ENCODE results near the gene GEMIN2.
"Not testable (repeated sequence)": the region's sequence is repeated elsewhere in the genome, so short reads cannot be mapped to it uniquely, and the experiment has no call there.

The GEMIN2 gene

GRCh38 chr14:39114073-39114838 is at the start of gene GEMIN2:
GEMIN2 (plus strand) TSS chr14:39114323; CDS start chr14:39114339, 16 bp downstream.
- DNase-seq (ENCODE audit: low spot score): peak; percentile 99

GRCh38 chr14:39069169-39069805 is 44.8 kb upstream of the GEMIN2 start:
- DNase-seq (ENCODE audit: low spot score): not testable (repeated sequence)

- DNase-seq (ENCODE audit: low spot score): no peak
These were observed 44.2 kb upstream of the GEMIN2 start for GRCh38 chr14:39069923-39070322.

GRCh38 chr14:39071096-39071495 is 43.0 kb upstream of the GEMIN2 start:
- no peak for DNase-seq (ENCODE audit: low spot score)

GRCh38 chr14:39080886-39081285 is 33.2 kb upstream of the GEMIN2 start:
- DNase-seq (ENCODE audit: low spot score): no peak

- no peak for DNase-seq (ENCODE audit: low spot score)
These were observed 31.0 kb upstream of the GEMIN2 start for GRCh38 chr14:39083127-39083526.

- peak; percentile 3 for DNase-seq (ENCODE audit: low spot score)
These were observed 28.2 kb upstream of the GEMIN2 start for GRCh38 chr14:39085933-39086332.

- DNase-seq (ENCODE audit: low spot score): no peak
These were observed 26.6 kb upstream of the GEMIN2 start for GRCh38 chr14:39087493-39087892.

- DNase-seq (ENCODE audit: low spot score): no peak
These were observed 23.5 kb upstream of the GEMIN2 start for GRCh38 chr14:39090548-39091111.

- DNase-seq (ENCODE audit: low spot score): no peak
These were observed 22.4 kb upstream of the GEMIN2 start for GRCh38 chr14:39091716-39092115.

GRCh38 chr14:39094515-39094914 is 19.6 kb upstream of the GEMIN2 start:
- DNase-seq (ENCODE audit: low spot score): no peak

- no peak for DNase-seq (ENCODE audit: low spot score)
These were observed 17.0 kb upstream of the GEMIN2 start for GRCh38 chr14:39097159-39097558.

- not testable (repeated sequence) for DNase-seq (ENCODE audit: low spot score)
These were observed 14.9 kb upstream of the GEMIN2 start for GRCh38 chr14:39099215-39099614.

GRCh38 chr14:39099748-39100147 is 14.4 kb upstream of the GEMIN2 start:
- no peak for DNase-seq (ENCODE audit: low spot score)

GRCh38 chr14:39102265-39102968 is 11.7 kb upstream of the GEMIN2 start:
- peak; percentile 48 for DNase-seq (ENCODE audit: low spot score)

- peak; percentile 87 for DNase-seq (ENCODE audit: low spot score)
These were observed 10.9 kb upstream of the GEMIN2 start, which contains the start of gene SEC23A for GRCh38 chr14:39102969-39103957. SEC23A (minus strand) TSS chr14:39103235; CDS start chr14:39096118, 7,117 bp downstream.

- DNase-seq (ENCODE audit: low spot score): not testable (repeated sequence)
These were observed 9.9 kb upstream of the GEMIN2 start for GRCh38 chr14:39104078-39104801.

- peak; percentile 41 for DNase-seq (ENCODE audit: low spot score)
These were observed 6.5 kb upstream of the GEMIN2 start for GRCh38 chr14:39107591-39107996.

- DNase-seq (ENCODE audit: low spot score): no peak
These were observed 5.3 kb upstream of the GEMIN2 start for GRCh38 chr14:39108791-39109190.

- no peak for DNase-seq (ENCODE audit: low spot score)
These were observed 4.0 kb upstream of the GEMIN2 start for GRCh38 chr14:39109893-39110715.

Measured in AG08395 (cell line).